A673 (cell line): Measurements from ENCODE around the gene MTMR3.

ENCODE experiments used
- EZH2 ChIP-seq: fragments of 200-600 bp; sonication (generic); IDR thresholded peaks from 2 replicates; pipeline ENCODE4 v1.6.1; 2017; ENCODE audit warnings: borderline replicate concordance, low read depth, mild to moderate bottlenecking, mixed read lengths, antibody characterized with exemption, low read length; ENCODE audit not compliant: poor library complexity, severe bottlenecking
- TF ChIP-seq, protein P1 (sequence below): fragments of 300-800, 200-600 bp; sonication (generic); conservative IDR thresholded peaks from 2 replicates; pipeline ENCODE4 v1.5.1; 2017; ENCODE audit warnings: low read depth, mild to moderate bottlenecking, antibody characterized with exemption, low read length, moderate library complexity, mixed read lengths

DNA sequence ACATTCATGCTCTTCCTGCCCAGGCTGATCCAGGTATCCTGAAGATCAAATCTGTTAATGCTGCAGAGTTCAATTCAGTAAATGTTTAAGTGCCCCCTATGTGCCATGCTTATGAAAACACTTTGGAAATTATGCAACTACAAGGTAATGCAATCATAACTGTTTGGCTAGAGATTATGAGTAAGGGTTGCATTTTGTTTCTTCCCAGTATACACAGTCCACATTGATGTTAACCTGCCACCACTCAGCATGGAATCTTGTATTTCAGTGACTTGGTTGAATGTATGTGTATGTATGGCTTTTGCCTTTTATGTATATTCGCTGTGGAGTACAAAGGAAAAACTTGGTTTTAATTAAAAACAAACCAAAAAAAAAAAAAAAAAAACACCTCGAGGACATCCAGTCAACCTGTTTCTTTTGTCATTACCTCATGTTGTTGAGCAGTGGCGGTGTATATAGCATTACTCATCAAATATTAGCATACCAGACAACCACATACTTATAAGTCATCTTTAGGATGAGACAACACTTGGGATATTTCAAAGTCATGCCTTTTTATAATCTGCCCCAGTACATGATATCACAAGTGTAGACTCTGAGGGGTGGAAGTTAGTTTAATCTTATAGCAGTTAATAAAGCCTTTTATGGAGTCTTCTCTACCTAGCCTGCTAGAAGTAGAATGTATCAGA is 111.2 kb downstream of the MTMR3 start:
- TF ChIP-seq, protein P1, sequence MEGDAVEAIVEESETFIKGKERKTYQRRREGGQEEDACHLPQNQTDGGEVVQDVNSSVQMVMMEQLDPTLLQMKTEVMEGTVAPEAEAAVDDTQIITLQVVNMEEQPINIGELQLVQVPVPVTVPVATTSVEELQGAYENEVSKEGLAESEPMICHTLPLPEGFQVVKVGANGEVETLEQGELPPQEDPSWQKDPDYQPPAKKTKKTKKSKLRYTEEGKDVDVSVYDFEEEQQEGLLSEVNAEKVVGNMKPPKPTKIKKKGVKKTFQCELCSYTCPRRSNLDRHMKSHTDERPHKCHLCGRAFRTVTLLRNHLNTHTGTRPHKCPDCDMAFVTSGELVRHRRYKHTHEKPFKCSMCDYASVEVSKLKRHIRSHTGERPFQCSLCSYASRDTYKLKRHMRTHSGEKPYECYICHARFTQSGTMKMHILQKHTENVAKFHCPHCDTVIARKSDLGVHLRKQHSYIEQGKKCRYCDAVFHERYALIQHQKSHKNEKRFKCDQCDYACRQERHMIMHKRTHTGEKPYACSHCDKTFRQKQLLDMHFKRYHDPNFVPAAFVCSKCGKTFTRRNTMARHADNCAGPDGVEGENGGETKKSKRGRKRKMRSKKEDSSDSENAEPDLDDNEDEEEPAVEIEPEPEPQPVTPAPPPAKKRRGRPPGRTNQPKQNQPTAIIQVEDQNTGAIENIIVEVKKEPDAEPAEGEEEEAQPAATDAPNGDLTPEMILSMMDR = peak; percentile 43
- no peak for TF ChIP-seq EZH2
